COLO829 (cell line): ENCODE results near the gene GJD3.
A peak's percentile ranks its signal among the peaks of the same experiment; 100 is the strongest.

ENCODE experiments used
- DNase-seq: peaks from one replicate; pipeline ENCODE4 v3.0.0; 2012; ENCODE audit warnings: low spot score

GJD3 gene

DNA sequence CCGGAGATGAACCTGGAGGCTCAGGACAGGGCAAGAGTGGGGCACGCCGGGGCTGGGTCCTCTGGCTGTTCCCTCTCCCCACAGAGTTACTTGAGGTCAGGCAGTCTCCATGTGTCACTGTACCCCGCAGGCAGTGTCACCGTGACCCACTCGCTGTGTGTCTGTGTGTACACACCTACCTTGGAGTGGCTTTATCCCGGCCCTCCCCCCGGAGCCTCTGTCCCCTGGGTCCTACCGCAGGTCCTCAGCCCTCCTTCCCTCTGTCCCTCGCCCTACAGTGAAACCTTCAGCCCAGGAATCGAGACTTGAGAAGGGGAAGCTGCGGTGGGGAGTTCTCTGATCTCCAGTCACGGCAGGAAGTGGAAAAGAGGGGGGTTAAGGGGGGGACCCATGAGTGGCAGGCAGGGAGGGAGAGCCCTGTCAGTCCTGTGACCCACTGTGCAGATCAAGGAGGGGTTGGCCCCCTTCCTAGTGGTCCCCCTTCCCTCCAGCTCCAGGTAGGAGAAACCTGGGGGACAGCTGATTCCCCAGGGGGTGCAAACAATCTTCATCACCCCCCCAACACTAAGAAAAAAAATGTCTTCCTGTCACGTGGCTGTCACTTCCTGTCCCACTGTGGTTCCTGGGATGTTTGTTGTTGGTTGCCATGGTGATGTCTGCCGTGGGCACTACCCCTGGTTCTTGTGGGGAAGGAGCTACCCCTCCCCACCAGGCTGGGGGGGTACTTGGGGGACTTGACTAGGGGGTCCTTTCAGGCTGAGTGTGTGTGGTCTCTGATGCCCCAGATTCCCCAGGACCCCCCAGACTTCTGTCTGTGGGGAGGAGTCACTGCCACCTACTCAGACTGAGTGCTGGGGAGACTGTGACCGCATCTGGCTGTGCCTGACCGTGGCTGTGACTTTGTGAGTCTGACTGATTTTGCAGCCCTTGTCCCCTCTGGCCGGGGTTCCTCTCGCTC, 41.9 kb downstream of the GJD3 start:
- DNase-seq: peak; percentile 95

DNA sequence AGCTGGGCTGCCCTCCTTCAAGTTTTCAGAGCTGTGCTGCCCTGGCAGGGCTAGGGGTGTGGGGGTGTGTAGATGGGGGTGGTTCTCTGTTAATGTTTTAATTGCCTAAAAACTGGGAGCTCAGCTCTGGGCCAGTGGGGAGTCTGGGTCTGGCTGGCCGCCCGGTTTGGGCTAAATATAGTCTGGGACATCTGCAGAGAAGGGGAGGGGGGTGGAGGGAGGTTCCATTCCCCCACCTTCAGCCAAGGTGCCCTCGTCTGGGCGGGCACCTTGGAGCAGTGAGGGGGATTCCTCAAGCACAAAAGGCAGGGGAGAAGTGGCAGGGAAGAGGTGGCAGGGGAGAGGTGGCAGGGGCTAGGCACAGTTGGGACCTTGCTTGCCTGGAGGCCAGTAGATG, 42.6 kb downstream of the GJD3 start:
- DNase-seq: no peak

DNA sequence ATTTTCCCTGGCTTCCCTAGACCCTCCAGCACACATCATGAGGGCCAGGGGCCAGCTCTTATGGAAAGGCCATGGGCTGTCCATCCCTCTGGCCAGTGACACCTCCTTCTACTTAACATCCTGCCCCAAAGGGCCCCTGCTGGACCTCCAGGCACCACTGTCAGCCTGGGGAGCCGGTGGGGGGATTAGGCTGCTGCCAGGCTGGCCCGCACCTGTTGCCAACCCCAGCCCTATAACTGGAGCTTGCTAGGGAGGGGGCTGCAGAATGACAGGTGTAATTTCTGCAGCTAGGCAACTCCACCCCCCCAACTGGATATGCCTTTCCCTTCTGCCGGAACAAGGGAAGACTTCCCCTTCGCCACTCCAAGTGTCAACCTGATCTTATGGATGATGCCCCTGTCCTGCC, 43.0 kb downstream of the GJD3 start:
- no peak for DNase-seq

DNA sequence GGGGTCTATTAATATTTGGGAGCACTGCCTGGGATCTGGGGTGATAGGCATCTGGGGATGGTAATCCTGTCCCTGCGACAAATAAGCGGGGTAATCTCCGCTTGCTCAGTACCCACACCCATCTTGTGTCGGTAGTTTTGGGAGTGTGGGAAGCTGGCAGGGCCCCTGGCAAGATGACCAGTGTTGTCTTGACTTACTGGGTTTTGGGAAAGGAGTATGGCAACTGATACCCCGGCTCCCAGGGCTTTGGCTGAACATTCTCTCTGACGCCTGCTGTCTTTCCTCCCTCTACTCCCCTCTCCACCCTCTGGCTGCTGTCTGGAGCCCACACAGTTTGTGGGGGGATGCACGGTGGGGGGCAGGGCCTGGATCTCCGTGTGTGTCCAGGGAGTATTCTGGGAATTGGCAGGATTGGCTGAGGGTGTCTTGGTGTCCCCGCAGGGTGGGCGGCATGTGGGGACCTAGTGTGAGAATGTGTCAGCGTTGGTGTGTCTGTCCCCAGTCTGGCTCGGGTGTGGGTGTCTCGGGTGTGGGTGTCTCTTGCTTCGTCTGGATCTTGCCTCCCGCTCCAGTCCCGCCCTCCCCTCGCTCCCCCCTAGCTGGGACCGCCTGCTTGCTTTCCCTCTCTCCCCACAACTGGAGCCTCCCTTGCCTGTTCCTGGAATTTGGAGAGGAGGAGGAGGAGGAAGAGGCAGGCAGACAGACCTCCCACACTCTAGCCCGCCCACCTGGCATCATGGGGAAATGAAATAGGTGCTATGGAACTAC, 43.6 kb downstream of the GJD3 start:
- no peak for DNase-seq

DNA sequence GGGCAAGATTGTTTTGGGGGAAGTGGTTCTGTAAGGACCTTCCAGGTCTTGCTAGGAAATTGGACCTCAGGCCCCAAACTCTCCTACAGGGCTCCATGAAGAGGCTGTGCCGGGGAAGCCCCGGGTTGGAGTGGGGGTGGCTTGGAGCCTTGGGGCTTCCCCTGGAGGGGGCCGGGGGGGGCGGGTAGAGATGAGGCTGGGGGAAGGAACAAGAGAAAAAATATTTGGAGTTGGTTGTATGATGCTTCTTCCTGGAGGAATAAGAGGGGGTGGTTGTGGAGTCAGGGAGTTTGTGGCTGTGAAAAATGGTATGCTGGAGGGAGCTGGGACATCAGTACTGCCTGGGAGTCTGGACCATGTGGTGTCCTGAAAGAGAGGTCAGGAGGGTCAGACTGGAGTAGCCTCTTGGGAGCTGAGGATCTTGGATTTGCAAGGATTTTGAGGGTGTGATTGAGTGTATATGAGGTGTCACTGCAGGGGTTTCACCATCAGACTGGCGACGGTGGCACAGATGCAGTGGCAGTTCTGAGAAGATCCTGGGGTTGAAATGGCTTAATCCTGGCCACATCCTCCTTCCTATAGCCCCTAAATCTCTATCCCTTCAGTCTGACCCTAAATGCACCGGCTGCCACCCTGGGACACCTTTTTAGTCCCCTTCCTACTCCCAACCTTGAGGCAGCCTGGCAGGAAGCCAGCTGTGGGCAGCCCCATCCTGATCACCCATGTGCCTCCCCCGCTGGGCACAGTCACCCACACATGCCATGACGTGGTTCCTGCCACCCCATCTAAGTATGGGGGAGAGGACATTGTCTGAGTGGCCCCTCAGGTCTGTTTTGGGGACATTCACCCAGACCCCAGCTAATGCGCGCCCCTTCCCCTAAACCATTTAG, 44.6 kb downstream of the GJD3 start:
- no peak for DNase-seq

DNA sequence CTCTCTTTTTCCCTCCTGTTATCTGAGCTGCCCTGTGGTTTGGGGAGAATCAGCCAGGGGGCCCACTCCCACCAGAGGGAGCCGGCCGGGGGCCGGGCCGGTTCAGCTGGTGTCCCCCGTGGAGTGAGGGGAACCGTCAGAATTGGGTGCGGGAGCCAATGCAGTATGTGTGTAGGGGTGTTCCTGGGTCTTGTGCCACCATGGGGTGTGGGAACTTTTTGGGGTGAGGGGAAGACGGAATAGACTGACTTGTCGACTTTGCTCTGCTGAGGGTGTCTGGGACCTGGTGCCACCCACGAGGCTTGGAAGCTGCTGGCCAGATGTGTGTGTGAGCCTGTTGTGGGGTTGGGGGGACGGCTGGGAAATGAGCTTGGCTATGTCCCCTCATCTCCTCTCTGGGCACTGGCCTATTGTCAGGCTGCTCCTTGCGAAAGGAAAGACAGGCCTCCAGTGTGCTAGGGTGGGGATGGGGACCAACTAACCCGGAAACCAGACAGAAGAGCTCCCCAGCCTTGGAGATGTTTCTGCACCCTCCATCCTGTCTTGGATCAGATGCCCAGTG, 45.6 kb downstream of the GJD3 start:
- no peak for DNase-seq

DNA sequence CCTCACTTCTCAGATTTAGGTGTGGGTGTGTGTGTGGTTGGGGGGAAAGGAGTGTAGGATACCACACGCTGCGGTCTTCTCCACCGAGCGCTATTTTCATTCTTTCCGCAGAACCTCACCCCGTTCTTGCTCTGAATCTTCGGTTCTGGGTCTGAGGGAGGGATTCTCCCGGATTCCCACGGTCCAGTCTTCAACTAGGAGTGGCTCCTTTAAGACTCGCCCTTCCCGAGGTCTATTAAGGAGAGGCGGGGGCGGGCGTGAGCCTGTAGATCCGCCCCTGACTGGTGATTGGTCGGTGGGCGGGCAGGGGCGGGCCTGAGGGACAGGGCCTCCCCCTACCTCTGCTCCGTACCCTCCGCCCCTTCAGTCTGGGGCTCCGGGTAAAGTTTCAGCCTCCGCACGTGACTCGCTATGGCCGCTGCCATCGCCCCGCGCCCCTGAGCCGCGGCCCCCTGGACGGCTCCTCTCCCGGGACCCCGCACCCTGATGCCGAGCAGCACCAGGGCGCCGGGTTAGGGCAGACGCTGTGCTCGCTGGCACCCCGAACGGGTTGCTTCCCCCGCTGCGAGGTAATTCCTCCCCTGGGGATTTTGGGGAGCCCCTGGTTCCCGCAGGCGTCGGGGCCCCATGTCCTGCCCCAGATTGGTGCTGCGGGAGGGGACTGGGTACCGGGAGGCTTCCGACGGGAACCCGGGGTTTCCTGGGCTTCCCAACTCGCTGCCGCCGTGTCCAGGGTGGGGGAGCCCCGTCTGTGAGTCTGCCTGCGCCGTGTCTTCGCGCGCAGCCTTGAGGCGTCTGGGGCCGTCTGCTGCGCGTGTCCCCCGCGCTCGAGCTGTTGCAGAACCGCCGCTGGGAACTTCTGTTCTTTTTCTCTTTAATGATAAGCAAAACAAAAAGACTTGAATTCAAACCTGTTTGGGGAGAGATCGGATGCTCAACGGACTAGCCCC, 46.4 kb downstream of the GJD3 start:
- peak; percentile 96 for DNase-seq

DNA sequence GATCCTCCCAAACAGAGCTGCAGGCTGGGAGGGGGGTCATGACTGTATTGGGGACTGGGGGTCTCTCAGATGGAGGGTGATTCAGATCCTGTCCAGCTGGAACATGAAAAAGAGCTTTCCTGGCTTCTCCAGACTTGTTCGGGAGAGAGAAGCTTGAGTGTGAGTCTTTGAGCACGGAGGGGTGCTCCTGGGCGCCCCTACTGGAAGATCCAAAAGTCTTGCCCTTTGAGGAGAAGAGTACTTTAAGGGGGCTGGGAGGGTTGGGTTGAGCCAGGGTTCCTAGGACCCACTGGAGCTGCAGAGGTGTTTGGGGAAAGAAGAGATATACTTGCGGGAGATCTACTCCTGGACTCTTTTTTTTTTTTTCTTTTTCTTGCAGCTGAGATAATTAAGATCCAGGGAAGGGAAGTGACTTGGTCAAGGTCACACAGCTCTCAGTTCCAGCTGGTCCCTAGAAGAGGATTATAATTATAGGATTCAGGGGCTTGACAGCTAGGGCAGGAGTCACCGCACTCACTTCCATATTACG, 47.1 kb downstream of the GJD3 start:
- DNase-seq: no peak

DNA sequence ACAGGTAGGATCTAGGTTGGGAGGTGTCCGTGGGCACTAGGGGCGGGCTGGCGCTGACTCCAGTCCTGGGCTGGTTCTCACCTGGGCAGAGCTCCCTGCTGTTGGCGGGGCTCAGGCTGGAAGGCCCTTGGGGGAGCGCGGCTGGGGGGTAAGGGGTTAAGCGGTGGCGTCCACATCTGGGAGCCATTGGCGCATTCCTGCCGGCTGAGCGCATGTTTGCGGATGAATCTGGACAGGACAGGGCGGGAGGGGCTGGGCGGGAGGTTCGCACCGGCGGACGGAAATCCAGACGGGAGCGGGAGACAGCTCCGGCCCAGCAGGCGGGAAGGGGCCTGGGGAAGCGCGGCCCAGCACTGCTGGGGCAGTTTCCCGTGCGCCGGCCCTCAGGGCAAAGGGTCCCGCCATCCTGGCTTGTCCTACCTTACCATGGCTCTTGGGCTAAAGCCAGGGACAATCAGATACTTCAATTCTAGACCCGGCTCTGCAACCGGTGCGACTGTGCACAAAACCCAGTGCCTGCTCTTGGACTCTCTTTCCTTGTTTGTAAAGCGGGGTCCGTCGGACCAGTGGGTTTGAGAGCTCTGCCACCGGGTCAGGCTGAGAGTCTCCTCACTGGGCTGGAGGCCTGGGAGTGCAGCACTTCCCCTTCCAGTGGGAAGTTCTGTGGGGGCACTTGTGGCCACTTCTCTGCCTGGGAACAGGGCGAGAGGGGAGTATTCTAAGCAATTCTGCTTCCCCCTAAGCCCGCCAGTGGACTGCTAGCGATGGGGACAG, 47.8 kb downstream of the GJD3 start:
- no peak for DNase-seq

DNA sequence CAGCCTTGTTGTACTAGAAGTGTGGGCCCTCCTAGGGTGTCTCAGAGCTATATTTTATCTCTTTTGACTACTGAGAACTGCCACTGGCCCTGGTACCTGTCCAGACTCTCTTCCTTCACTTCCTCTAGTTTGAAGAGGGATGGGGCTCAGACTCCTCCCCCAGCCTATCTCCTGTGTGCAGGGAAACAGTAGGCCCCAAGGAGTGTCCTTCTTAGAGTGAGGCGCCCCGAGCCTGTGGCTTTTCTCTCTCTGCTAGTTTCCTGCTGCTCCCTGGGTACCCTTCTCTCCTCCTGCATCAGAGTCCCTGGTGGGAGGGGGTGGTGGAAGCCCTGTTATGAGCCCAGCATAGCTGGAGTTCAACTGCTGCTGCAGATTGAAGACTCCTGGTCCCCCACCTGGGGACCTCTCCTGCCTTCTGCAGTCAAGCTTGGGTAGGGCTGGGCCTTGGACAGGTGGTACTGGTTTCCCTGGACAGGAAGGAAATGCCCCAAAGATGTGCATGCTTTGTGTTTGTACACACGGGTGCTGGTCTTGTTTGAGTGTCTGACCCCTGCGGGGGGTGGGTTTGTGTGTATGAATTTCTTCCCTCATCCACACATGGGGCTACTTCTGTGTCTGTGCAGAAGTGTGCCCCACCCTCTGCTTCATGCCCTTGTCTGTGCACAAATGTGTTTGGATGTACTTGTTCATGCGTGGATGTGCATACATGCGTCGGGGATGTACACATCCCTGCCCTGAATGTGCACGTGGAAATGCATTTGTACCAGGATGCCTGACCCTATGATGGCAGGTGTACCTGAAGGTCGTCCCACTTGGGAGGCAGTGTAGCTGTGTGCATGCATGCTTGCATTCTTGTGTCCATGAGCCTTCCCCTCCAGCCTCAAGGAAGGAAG, 48.6 kb downstream of the GJD3 start:
- DNase-seq: no peak

DNA sequence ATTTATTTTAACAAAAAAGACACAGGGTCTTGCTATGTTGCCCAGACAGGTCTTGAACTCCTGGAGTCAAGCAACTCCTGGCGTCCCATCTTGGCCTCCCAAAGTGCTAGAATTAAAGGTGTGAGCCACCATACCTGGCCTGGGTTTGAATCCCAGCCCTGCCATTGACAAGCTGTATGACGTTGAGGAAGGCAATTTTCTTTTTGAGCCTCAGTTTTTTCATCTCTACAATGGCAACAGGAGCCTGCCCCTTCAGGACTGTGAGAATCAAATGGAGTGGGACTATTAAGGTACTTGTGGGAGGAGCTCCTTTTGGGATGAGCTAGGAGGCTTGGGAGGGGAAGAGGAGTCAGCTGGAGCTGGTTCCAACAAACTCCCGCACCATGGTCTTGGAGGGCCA, 49.3 kb downstream of the GJD3 start:
- no peak for DNase-seq

DNA sequence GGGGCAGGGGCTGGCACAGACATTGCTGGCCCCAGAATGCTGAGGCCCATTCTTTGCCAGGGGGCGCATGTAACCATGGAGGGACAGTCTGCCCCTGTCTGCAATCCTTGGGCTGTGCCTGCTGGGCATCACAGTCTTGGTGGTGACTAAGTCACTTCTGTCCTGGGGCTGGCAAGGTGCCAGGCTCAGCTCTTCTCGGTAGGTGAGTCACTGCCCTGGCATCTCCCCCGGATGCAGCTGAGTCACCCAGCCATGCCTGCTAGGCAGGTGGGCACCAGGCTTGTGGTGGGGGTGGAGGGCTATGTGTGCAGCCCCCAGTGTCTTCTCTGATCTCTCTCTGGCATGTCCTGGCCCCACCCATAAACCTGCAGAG, 50.0 kb downstream of the GJD3 start:
- DNase-seq: peak; percentile 95

DNA sequence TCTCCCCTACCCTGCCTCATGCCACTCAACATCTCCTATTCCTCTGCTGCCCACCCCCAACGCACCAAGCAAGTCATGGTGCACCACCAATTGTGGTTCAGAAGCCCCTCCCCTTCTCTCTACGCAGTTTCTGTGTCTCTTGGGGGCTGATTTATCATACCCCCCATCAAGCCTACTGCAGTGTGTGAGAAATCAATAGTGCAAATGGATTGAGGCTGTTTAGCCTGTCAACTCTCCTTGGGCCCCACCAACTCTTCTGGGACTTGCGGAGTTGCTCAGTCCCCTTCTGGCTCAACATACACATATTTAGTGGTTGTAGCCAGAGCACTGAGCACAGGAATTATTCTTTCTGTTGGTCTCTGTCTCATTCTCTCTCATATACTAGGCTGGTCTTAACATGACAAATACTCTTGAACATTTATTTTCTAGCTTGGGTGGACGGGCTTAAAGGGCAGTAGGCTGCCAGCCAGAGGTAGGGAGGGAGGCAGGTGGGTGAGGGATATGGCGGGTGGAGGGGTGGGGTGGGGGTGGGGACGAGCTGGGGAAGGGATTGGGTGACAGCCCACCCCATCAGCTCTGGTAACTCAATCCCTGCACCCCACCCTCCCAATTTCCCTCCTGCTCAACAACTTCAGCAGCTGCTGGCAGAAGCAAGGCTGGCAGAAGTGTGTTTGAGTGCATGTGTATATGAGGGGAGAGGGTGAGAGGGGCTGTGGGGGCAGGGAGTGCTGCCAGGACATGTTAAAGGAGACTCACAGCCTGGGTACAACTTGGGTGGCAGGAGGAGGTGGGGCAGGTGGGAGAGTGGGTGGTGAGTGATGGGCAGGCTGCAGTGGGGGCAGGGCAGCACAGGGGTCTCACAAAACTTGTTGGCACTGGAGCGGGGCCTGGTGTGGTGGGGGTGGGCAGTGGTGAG, 50.6 kb downstream of the GJD3 start:
- DNase-seq: no peak
